SJCRH30 (cell line): ENCODE measurements around the gene UNCX. TPM values are rescaled to one million over a fixed set of nuclear protein-coding genes. Genes with fewer than 3 reads are reported as not detected.
A peak's percentile ranks its signal among the peaks of the same experiment; 100 is the strongest.
"Not testable (repeated sequence)": the region's sequence is repeated elsewhere in the genome, so short reads cannot be mapped to it uniquely, and the experiment has no call there.

Experiments
- DNase-seq, 2 experiments: peaks; one replicate each; pipeline ENCODE4 v3.0.0-alpha.2; 2015 to 2020
- H3K27ac ChIP-seq: fragments of 250-450 bp; sonication (Bioruptor Pico); 2 replicates; pipeline ENCODE4 v1.5.1; 2020; ENCODE audit warnings: mild to moderate bottlenecking, moderate library complexity
- H3K27me3 ChIP-seq: fragments of 250-450 bp; sonication (Bioruptor Pico); 2 replicates; pipeline ENCODE4 v1.5.1; 2020; ENCODE audit warnings: mild to moderate bottlenecking, moderate library complexity
- H3K36me3 ChIP-seq: fragments of 250-450 bp; sonication (Bioruptor Pico); 2 replicates; pipeline ENCODE4 v1.5.1; 2020; ENCODE audit warnings: mild to moderate bottlenecking, moderate library complexity
- H3K4me1 ChIP-seq: fragments of 250-450 bp; sonication (Bioruptor Pico); 2 replicates; pipeline ENCODE4 v1.5.1; 2020; ENCODE audit warnings: mild to moderate bottlenecking, moderate library complexity
- H3K4me3 ChIP-seq: fragments of 250-450 bp; sonication (Bioruptor Pico); 2 replicates; pipeline ENCODE4 v1.5.1; 2020; ENCODE audit warnings: mild to moderate bottlenecking, moderate library complexity
- H3K9me3 ChIP-seq: fragments of 250-450 bp; sonication (Bioruptor Pico); replicated peaks from 2 replicates; pipeline ENCODE4 v1.5.1; 2020; ENCODE audit warnings: mild to moderate bottlenecking, moderate library complexity
- total RNA-seq: library from RNA; depleted of rRNA; stranded (reverse); fragments of >200 nt; shearing (Covaris generic); gene quantifications from 2 replicates; pipeline ENCODE4 v1.2.3, GENCODE V29; 2014; rRNA removed

UNCX gene
- total RNA-seq: 0.08 and 0.30 TPM in 2 replicates

- H3K27ac ChIP-seq: no peak within 1 kb of the TSS
- H3K4me1 ChIP-seq: no peaks in the 10 kb centered on the region
- no peaks in the 10 kb centered on the region for H3K27me3 ChIP-seq
- H3K36me3 ChIP-seq: no peaks in the 10 kb centered on the region
- no peak for DNase-seq
- H3K9me3 ChIP-seq: no peaks in the 10 kb centered on the region
- H3K4me3 ChIP-seq: no peak within 1 kb of the TSS
These were observed at the start of gene UNCX for GRCh38 chr7:1232623-1233332. UNCX (plus strand) TSS chr7:1232872; CDS start chr7:1233018, 146 bp downstream.

DNA sequence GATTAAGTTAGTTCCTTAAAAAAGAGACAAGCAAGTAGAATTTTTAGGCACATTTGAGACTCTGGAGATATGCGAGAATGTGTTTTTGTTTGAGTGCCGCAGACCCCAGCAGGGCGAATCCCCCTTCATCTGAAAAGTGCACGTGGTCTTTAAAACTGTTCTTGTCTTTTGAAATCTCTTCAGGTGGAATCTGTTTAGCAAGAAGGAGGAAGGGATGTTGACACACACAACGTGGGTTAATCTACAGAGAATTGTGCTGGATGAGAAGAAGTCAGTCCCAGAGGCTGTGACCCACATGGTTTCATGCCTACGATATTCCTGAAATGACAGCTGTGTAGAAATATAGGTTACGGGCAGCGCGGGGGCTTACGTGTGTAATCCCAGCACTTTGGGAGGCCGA is 45.5 kb upstream of the UNCX start:
- no peaks in the 10 kb centered on the region for H3K27me3 ChIP-seq
- H3K9me3 ChIP-seq: no peaks in the 10 kb centered on the region
- H3K27ac ChIP-seq: no peak overlapping the region
- H3K4me1 ChIP-seq: no peaks in the 10 kb centered on the region
- H3K36me3 ChIP-seq: no peaks in the 10 kb centered on the region
- DNase-seq: no peak
- H3K4me3 ChIP-seq: no peak overlapping the region

GRCh38 chr7:1188720-1189294 is 43.9 kb upstream of the UNCX start:
- no peak overlapping the region for H3K27ac ChIP-seq
- H3K4me3 ChIP-seq: no peak overlapping the region
- DNase-seq: no peak
- no peaks in the 10 kb centered on the region for H3K36me3 ChIP-seq
- H3K4me1 ChIP-seq: no peaks in the 10 kb centered on the region
- H3K9me3 ChIP-seq: no peaks in the 10 kb centered on the region
- H3K27me3 ChIP-seq: no peaks in the 10 kb centered on the region

GRCh38 chr7:1189986-1190772 is 42.5 kb upstream of the UNCX start:
- H3K9me3 ChIP-seq: no peaks in the 10 kb centered on the region
- no peaks in the 10 kb centered on the region for H3K4me1 ChIP-seq
- H3K36me3 ChIP-seq: no peaks in the 10 kb centered on the region
- H3K4me3 ChIP-seq: no peak overlapping the region
- no peak for DNase-seq
- no peak overlapping the region for H3K27ac ChIP-seq
- no peaks in the 10 kb centered on the region for H3K27me3 ChIP-seq

DNA sequence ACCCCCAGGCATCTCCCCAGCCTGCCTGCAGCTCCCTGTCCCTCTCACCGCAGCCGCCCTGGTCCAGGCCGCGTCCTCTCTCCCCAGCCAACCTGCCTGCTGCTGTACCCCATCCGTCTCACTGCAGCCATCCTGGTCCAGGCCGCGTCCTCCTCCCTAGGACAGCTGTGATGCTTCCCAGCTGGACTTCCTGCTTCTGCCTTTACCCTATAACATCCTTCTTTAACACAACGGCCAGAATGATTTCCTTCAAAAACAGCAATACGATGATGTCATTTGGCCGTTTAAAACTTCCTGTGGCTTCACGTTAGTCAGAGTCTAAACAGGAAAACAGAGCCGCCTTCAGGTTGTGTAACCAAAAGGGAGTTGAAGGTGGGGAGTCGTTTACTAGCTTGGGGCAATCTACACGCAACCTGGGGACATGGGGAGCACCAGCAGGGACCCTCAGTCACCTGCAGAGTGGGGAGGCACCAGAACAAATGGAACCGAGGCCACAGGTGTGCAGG is 40.4 kb upstream of the UNCX start:
- no peaks in the 10 kb centered on the region for H3K9me3 ChIP-seq
- no peak for DNase-seq
- H3K27me3 ChIP-seq: no peaks in the 10 kb centered on the region
- no peak overlapping the region for H3K4me3 ChIP-seq
- no peaks in the 10 kb centered on the region for H3K36me3 ChIP-seq
- no peak overlapping the region for H3K27ac ChIP-seq
- no peaks in the 10 kb centered on the region for H3K4me1 ChIP-seq

DNA sequence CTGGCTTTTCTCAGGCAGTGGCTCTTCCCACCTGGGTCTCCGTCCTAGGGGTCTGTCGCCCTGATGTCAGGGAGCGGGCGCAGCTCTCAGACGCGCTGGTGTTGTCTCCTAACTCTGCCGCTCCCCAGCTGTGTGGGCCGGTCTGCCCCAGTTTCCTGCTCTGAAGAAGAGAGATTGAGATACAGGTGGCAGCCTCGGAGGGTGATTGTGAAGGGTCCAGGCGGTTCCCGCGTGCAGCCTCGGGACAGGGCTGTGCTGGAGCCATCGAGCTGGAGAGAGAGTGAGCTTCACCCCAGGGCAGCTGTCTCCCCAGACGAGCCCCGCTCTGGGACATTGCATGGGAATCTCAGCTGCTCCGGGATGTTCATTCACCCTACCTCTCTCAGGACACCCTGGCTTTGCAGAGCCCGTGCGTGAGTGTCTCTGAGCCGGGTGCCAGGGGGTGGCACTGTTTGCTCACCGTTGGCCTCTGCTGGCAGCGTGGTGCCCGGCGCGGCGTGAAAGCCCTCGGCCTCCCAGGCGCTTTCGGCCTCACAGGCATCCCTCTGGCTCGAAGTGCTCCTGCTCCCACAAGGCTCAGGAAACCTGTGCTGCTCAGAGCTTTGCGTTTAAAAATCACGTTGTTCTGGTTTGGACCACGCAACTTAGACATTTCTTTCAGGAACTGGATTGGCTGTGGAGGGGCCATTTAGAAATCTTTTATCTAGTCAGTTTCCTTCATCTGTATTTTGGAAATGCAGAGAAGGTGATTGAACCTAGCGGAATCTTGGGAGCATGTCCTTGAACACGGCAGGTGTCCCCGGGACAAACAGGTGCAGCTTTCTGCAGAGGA is 38.9 kb upstream of the UNCX start:
- no peaks in the 10 kb centered on the region for H3K9me3 ChIP-seq
- no peaks in the 10 kb centered on the region for H3K36me3 ChIP-seq
- H3K4me3 ChIP-seq: no peak overlapping the region
- H3K27me3 ChIP-seq: no peaks in the 10 kb centered on the region
- H3K27ac ChIP-seq: no peak overlapping the region
- no peaks in the 10 kb centered on the region; the same call in 1 of the 2 replicates for H3K4me1 ChIP-seq
- DNase-seq: peak; percentile 24 to 37

DNA sequence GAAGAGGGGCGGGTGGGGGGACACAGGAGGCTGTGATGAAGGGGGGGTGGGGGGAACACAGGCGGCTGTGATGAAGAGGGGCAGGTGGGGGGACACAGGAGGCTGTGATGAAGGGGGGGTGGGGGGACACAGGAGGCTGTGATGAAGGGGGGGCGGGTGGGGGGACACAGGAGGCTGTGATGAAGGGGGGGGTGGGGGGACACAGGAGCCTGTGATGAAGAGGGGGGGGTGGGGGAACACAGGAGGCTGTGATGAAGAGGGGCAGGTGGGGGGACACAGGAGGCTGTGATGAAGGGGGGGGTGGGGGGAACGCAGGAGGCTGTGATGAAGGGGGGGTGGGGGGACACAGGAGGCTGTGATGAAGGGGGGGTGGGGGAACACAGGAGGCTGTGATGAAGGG is 36.2 kb upstream of the UNCX start:
- not testable (repeated sequence) for H3K27me3 ChIP-seq, H3K9me3 ChIP-seq, DNase-seq, H3K36me3 ChIP-seq, H3K4me1 ChIP-seq, H3K4me3 ChIP-seq, H3K27ac ChIP-seq

DNA sequence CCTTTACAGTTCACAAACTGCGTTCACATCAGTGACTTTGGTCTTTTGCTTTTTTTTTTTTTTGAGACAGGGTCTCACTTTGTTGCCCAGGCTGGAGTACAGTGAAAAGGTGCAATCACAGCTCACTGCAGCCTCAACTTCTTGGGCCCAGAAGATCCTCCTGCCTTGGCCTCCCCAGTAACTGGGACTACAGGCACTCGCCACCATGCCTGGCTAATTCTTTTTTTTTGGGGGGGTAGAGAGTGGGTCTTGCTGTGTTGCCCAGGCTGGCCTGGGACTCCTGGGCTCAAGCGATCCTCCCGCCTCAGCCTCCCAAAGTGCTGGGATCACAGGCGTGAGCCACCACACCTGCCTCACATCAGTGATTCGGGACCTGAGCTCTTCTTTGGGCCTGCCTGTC is 35.7 kb upstream of the UNCX start:
- H3K27me3 ChIP-seq: no peaks in the 10 kb centered on the region
- no peaks in the 10 kb centered on the region for H3K36me3 ChIP-seq
- H3K27ac ChIP-seq: no peak overlapping the region
- H3K9me3 ChIP-seq: no peaks in the 10 kb centered on the region
- no peaks in the 10 kb centered on the region; the same call in 1 of the 2 replicates for H3K4me1 ChIP-seq
- no peak for DNase-seq
- no peak overlapping the region for H3K4me3 ChIP-seq

GRCh38 chr7:1197997-1198625 is 34.6 kb upstream of the UNCX start:
- no peak overlapping the region for H3K4me3 ChIP-seq

GRCh38 chr7:1200045-1200444 is 32.6 kb upstream of the UNCX start:
- no peak for DNase-seq
- Histone ChIP-seq H3K27me3 (no peaks in the 10 kb centered on the region), H3K4me1 (no peaks in the 10 kb centered on the region; the same call in 1 of the 2 replicates), H3K9me3 (no peaks in the 10 kb centered on the region), H3K36me3 (no peaks in the 10 kb centered on the region), H3K27ac (no peak overlapping the region), H3K4me3 (no peak overlapping the region)

More at GRCh38 chr7:1197997-1198625, 34.6 kb upstream of the UNCX start:
- Histone ChIP-seq H3K36me3 (no peaks in the 10 kb centered on the region), H3K4me1 (no peaks in the 10 kb centered on the region; the same call in 1 of the 2 replicates), H3K9me3 (no peaks in the 10 kb centered on the region), H3K27ac (no peak overlapping the region), H3K27me3 (no peaks in the 10 kb centered on the region)
- DNase-seq: peak in 1 of 2 experiments; percentile 14

GRCh38 chr7:1201916-1202315 is 30.8 kb upstream of the UNCX start:
- Histone ChIP-seq H3K4me3 (no peak overlapping the region), H3K36me3 (no peaks in the 10 kb centered on the region), H3K27me3 (no peaks in the 10 kb centered on the region), H3K4me1 (no peaks in the 10 kb centered on the region; the same call in 1 of the 2 replicates), H3K9me3 (no peaks in the 10 kb centered on the region), H3K27ac (no peak overlapping the region)
- DNase-seq: no peak

DNA sequence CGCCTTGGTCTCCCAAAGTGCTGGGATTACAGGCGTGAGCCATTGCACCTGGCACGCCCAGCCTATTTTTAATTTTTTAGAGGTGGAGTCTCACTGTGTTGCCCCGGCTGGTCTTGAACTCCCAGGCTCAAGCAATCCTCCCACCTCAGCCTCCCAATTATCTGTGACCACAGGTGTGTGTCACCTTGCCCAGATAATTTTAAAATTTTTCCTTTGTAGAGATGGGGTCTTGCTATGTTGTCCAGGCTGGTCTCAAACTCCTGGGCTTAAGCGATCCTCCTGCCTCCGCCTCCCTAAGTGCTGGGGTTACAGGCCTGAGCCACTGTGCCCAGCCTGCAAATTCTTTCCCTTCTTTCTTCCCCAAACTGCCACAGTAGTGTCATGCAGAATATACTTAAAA is 29.8 kb upstream of the UNCX start:
- not testable (repeated sequence) for H3K4me1 ChIP-seq, H3K27ac ChIP-seq, DNase-seq, H3K36me3 ChIP-seq, H3K27me3 ChIP-seq, H3K4me3 ChIP-seq, H3K9me3 ChIP-seq

DNA sequence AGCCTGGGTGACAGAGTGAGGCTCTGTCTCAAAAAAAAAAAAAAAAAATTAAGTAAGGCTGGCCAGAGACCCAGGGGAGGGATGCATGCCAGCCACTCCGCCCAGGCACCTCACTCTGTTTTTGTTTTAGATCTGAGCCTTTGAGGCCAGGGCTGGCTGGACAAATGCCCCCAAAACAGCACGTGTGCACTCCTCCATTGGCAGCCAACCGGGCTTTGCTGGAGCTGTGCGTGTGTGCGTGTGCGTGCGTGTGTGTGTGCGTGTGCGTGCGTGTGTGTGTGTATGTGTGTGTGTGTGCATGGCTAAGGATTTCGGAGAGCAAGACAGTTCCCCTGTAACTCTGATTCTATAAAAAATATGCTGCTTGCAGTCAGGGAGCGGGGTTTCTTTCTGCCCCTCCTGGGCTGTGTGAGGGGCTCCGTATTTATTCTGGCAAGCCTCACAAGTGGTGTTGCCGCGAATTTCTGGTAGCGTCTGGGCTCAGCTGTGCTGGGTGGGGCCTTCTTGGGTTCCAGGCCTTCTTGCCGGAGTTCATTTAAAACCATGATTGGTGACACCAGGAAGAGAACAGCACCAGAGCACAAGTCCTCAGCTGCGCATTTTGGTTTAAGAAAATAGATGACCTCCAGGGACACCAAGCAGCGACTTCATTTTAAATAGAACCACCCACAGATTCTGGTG is 28.1 kb upstream of the UNCX start:
- H3K4me1 ChIP-seq: no peaks in the 10 kb centered on the region
- no peak overlapping the region for H3K27ac ChIP-seq
- no peaks in the 10 kb centered on the region for H3K36me3 ChIP-seq
- DNase-seq: no peak
- no peaks in the 10 kb centered on the region for H3K27me3 ChIP-seq
- H3K4me3 ChIP-seq: no peak overlapping the region
- H3K9me3 ChIP-seq: no peaks in the 10 kb centered on the region

GRCh38 chr7:1205742-1206141 is 26.9 kb upstream of the UNCX start:
- DNase-seq, H3K36me3 ChIP-seq, H3K27me3 ChIP-seq, H3K4me3 ChIP-seq, H3K9me3 ChIP-seq, H3K27ac ChIP-seq, H3K4me1 ChIP-seq: not testable (repeated sequence)
